ENCODE results near the gene USP49.
A peak's percentile ranks its signal among the peaks of the same experiment; 100 is the strongest.

Gene USP49

DNA sequence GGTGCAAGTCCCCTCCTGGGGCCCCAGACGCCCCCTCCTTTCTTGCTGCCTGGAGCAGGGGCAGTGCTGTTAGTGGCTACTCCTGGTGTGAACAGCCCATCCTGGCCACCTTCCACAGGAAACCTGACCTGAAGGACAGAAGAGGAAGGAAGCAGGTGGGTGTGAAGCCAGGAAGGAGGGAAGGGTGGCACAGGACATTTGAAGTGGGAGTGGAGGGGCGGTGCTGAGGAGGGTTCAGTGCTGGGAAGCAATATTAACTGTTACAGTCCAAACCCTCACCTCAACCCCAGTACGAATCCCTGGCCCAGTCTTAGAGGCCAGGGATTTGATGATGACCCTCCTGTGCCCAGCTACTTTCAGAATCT, 113.8 kb downstream of the USP49 start (continued):
- TF ChIP-seq ZNF248 (tag by site-specific recombination; IDR thresholded peaks at IDR 0.05): no peak
- TF ChIP-seq ZNF423 (tag by site-specific recombination; IDR thresholded peaks at IDR 0.05): no peak
- TF ChIP-seq ZNF433 (tag by site-specific recombination; IDR thresholded peaks at IDR 0.05; ENCODE audit: low read depth): no peak
- no peak for TF ChIP-seq ZBTB8A (tag by site-specific recombination; IDR thresholded peaks at IDR 0.05)
- TF ChIP-seq, protein P1, sequence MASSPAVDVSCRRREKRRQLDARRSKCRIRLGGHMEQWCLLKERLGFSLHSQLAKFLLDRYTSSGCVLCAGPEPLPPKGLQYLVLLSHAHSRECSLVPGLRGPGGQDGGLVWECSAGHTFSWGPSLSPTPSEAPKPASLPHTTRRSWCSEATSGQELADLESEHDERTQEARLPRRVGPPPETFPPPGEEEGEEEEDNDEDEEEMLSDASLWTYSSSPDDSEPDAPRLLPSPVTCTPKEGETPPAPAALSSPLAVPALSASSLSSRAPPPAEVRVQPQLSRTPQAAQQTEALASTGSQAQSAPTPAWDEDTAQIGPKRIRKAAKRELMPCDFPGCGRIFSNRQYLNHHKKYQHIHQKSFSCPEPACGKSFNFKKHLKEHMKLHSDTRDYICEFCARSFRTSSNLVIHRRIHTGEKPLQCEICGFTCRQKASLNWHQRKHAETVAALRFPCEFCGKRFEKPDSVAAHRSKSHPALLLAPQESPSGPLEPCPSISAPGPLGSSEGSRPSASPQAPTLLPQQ (tag by site-specific recombination; IDR thresholded peaks at IDR 0.05): no peak
- peak; percentile 44; the same call in 1 of the 2 replicates for TF ChIP-seq ZNF223 (tag by site-specific recombination; IDR thresholded peaks at IDR 0.05)
- TF ChIP-seq ZNF768 (tag by site-specific recombination; IDR thresholded peaks at IDR 0.05): no peak
- no peak for TF ChIP-seq ZNF624 (tag by site-specific recombination; IDR thresholded peaks at IDR 0.05)
- TF ChIP-seq, protein P2, sequence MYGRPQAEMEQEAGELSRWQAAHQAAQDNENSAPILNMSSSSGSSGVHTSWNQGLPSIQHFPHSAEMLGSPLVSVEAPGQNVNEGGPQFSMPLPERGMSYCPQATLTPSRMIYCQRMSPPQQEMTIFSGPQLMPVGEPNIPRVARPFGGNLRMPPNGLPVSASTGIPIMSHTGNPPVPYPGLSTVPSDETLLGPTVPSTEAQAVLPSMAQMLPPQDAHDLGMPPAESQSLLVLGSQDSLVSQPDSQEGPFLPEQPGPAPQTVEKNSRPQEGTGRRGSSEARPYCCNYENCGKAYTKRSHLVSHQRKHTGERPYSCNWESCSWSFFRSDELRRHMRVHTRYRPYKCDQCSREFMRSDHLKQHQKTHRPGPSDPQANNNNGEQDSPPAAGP (tag by site-specific recombination; IDR thresholded peaks at IDR 0.05): 0 out of 2 replicates have a peak, but pooled peaks have one; percentile 14
- TF ChIP-seq, protein P3, sequence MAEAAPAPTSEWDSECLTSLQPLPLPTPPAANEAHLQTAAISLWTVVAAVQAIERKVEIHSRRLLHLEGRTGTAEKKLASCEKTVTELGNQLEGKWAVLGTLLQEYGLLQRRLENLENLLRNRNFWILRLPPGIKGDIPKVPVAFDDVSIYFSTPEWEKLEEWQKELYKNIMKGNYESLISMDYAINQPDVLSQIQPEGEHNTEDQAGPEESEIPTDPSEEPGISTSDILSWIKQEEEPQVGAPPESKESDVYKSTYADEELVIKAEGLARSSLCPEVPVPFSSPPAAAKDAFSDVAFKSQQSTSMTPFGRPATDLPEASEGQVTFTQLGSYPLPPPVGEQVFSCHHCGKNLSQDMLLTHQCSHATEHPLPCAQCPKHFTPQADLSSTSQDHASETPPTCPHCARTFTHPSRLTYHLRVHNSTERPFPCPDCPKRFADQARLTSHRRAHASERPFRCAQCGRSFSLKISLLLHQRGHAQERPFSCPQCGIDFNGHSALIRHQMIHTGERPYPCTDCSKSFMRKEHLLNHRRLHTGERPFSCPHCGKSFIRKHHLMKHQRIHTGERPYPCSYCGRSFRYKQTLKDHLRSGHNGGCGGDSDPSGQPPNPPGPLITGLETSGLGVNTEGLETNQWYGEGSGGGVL (tag by site-specific recombination; IDR thresholded peaks at IDR 0.05): no peak
- no peak for TF ChIP-seq ZFP37 (tag by site-specific recombination; IDR thresholded peaks at IDR 0.05)
- TF ChIP-seq, protein P4, sequence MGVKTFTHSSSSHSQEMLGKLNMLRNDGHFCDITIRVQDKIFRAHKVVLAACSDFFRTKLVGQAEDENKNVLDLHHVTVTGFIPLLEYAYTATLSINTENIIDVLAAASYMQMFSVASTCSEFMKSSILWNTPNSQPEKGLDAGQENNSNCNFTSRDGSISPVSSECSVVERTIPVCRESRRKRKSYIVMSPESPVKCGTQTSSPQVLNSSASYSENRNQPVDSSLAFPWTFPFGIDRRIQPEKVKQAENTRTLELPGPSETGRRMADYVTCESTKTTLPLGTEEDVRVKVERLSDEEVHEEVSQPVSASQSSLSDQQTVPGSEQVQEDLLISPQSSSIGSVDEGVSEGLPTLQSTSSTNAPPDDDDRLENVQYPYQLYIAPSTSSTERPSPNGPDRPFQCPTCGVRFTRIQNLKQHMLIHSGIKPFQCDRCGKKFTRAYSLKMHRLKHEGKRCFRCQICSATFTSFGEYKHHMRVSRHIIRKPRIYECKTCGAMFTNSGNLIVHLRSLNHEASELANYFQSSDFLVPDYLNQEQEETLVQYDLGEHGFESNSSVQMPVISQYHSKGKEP (tag by site-specific recombination; IDR thresholded peaks at IDR 0.05): no peak
- TF ChIP-seq ZNF747 (tag by site-specific recombination; IDR thresholded peaks at IDR 0.05): no peak
- TF ChIP-seq, protein P5, sequence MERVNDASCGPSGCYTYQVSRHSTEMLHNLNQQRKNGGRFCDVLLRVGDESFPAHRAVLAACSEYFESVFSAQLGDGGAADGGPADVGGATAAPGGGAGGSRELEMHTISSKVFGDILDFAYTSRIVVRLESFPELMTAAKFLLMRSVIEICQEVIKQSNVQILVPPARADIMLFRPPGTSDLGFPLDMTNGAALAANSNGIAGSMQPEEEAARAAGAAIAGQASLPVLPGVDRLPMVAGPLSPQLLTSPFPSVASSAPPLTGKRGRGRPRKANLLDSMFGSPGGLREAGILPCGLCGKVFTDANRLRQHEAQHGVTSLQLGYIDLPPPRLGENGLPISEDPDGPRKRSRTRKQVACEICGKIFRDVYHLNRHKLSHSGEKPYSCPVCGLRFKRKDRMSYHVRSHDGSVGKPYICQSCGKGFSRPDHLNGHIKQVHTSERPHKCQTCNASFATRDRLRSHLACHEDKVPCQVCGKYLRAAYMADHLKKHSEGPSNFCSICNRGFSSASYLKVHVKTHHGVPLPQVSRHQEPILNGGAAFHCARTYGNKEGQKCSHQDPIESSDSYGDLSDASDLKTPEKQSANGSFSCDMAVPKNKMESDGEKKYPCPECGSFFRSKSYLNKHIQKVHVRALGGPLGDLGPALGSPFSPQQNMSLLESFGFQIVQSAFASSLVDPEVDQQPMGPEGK (tag by site-specific recombination; IDR thresholded peaks at IDR 0.05): no peak
- TF ChIP-seq, protein P6, sequence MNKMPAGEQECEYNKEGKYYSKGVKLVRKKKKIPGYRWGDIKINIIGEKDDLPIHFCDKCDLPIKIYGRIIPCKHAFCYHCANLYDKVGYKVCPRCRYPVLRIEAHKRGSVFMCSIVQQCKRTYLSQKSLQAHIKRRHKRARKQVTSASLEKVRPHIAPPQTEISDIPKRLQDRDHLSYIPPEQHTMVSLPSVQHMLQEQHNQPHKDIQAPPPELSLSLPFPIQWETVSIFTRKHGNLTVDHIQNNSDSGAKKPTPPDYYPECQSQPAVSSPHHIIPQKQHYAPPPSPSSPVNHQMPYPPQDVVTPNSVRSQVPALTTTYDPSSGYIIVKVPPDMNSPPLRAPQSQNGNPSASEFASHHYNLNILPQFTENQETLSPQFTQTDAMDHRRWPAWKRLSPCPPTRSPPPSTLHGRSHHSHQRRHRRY (tag by site-specific recombination; IDR thresholded peaks at IDR 0.05): no peak
- TF ChIP-seq, protein P7, sequence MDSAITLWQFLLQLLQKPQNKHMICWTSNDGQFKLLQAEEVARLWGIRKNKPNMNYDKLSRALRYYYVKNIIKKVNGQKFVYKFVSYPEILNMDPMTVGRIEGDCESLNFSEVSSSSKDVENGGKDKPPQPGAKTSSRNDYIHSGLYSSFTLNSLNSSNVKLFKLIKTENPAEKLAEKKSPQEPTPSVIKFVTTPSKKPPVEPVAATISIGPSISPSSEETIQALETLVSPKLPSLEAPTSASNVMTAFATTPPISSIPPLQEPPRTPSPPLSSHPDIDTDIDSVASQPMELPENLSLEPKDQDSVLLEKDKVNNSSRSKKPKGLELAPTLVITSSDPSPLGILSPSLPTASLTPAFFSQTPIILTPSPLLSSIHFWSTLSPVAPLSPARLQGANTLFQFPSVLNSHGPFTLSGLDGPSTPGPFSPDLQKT (IDR thresholded peaks at IDR 0.05; ENCODE audit: borderline replicate concordance, low read depth, low read length): no peak
- TF ChIP-seq, protein P8, sequence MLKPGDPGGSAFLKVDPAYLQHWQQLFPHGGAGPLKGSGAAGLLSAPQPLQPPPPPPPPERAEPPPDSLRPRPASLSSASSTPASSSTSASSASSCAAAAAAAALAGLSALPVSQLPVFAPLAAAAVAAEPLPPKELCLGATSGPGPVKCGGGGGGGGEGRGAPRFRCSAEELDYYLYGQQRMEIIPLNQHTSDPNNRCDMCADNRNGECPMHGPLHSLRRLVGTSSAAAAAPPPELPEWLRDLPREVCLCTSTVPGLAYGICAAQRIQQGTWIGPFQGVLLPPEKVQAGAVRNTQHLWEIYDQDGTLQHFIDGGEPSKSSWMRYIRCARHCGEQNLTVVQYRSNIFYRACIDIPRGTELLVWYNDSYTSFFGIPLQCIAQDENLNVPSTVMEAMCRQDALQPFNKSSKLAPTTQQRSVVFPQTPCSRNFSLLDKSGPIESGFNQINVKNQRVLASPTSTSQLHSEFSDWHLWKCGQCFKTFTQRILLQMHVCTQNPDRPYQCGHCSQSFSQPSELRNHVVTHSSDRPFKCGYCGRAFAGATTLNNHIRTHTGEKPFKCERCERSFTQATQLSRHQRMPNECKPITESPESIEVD (tag by site-specific recombination; IDR thresholded peaks at IDR 0.05): no peak
- TF ChIP-seq ZNF274 (IDR thresholded peaks at IDR 0.05; ENCODE audit: low read length): no peak
- TF ChIP-seq ZNF274 (tag by site-specific recombination; IDR thresholded peaks at IDR 0.05; ENCODE audit: borderline replicate concordance): no peak
- no peak for TF ChIP-seq ZNF175 (tag by site-specific recombination; IDR thresholded peaks at IDR 0.05)
- TF ChIP-seq KLF10 (tag by site-specific recombination; IDR thresholded peaks at IDR 0.05): no peak
- TF ChIP-seq ZNF366 (tag by site-specific recombination; conservative IDR thresholded peaks at IDR 0.05): peak; percentile 37
- no peak for TF ChIP-seq ZNF785 (tag by site-specific recombination; IDR thresholded peaks at IDR 0.05)
- TF ChIP-seq ZNF558 (tag by site-specific recombination; IDR thresholded peaks at IDR 0.05): no peak
- TF ChIP-seq GLIS1 (tag by site-specific recombination; IDR thresholded peaks at IDR 0.05): no peak
- no peak for TF ChIP-seq WT1 (tag by site-specific recombination; IDR thresholded peaks at IDR 0.05)
- TF ChIP-seq ZNF221 (tag by site-specific recombination; IDR thresholded peaks at IDR 0.05; ENCODE audit: borderline replicate concordance): no peak
- TF ChIP-seq SP2 (tag by site-specific recombination; IDR thresholded peaks at IDR 0.05): peak; percentile 65

Data from HEK293 (cell line).